Jurkat, Clone E6-1 (cell line): Measurements from ENCODE around the gene TRIM69.

Source experiments
- DNase-seq: peaks from one replicate; pipeline ENCODE4 v3.0.0-alpha.2; 2011; ENCODE audit warnings: low read depth, low spot score
- H3K4me3 ChIP-seq: 2 replicates; pipeline ENCODE4 v1.5.1; 2011; ENCODE audit warnings: mild to moderate bottlenecking, low read length, control low read depth, moderate library complexity

TRIM69 gene

DNA sequence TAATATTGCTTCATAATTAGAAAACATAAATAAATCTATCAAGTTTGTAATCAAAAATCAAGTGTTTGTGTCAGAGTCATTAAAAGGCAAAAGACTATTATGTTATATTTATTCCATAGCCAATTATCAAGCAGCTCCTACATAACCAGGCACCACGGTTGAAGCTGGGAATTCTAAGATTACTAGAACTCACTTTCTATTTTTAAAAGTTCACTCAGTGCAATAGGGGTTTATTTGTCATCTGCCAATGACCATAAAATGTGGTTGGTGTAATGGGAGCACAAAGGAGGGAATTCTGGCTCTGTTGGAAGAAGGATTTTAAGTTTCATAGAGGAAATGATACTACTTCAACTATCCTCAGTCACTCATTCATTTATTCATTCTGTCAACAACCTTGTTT lies 57.7 kb downstream of the TRIM69 start:
- H3K4me3 ChIP-seq = no peak overlapping the region
- DNase-seq = no peak

GRCh38 chr15:44796508-44796907 lies 60.2 kb downstream of the TRIM69 start:
- no peak overlapping the region for H3K4me3 ChIP-seq
- no peak for DNase-seq

GRCh38 chr15:44798826-44799225 lies 62.5 kb downstream of the TRIM69 start:
- DNase-seq = no peak
- H3K4me3 ChIP-seq = no peak overlapping the region

GRCh38 chr15:44801364-44801763 lies 65.0 kb downstream of the TRIM69 start:
- DNase-seq = no peak
- no peak overlapping the region for H3K4me3 ChIP-seq

DNA sequence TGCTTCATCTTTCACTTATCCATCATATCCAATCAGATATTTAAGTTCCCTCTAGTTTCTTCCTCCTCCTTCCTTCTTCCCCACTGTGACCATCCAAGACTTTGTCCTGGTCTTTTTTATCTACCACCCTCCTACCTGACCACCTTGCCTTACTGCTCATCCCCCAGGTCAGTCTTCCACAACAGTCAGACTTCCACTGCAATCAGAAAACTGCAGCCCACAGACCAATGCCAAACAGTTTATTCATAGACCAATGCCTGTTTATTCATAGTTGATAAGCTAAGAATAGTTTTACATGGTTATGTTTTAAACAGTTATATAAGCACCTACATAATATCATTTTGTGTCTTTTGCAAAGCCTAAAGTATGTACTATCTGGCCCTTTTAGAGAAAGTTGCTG lies 65.5 kb downstream of the TRIM69 start:
- no peak overlapping the region for H3K4me3 ChIP-seq

GRCh38 chr15:44802336-44802735 lies 66.0 kb downstream of the TRIM69 start:
- no peak overlapping the region for H3K4me3 ChIP-seq
- DNase-seq = no peak

More for the DNA sequence above, 65.5 kb downstream of the TRIM69 start:
- no peak for DNase-seq

DNA sequence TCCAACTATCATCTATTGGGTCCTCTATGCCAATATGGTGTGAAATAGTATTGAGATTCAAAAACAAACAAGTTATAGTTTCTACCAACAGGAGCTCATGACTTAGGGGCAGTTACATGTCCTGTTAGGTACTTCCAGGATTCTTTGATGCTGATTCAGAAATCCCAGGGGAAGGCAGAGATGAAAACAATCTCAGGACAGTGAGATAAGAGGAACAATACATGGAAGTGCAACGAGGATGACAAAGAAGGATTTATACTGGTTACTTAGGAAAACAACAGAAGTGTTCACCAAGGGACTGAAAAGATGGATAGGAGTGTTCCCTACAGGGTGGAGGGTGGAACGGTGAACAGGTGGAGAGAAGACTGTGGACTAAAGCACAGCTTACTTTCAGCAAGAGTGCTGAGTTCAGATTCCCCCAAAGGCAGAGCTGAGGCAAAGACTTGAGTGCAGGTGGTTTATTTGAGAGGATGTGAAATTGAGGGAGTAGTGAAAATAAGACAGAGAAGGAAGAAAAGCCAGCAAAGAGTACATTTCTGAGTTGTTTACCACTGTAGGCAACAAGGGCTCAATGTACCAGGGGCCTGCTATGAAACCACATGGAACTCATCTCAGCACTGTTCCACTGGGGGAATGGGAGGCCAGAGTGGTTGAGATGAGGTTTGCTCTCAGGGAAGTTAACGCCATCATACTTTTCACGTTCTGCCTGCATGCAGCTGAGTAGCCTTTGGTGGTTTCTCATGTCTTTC lies 68.1 kb downstream of the TRIM69 start:
- DNase-seq = no peak
- no peak overlapping the region for H3K4me3 ChIP-seq

DNA sequence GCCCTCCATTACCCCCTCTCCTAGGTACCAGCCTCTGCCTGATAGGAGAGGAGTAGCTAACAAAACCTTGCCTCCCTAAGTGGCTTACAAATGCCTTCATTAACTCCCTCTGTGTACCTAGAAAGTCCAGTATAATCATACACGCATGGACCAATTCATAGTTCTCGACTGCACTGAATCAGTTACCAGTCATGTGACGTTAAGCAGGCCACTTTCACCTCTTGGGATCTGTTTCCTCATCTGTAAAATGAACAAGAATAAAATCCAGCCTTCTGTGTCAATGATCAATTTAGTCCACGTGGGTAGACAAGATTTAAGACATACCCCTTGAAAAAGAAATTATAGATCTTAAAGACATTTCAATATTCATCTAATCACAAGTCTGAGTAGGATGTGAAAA lies 72.2 kb downstream of the TRIM69 start:
- no peak for DNase-seq
- H3K4me3 ChIP-seq = no peak overlapping the region

- DNase-seq = no peak
- H3K4me3 ChIP-seq = no peak overlapping the region
Measured at GRCh38 chr15:44810237-44810636, 73.9 kb downstream of the TRIM69 start.

DNA sequence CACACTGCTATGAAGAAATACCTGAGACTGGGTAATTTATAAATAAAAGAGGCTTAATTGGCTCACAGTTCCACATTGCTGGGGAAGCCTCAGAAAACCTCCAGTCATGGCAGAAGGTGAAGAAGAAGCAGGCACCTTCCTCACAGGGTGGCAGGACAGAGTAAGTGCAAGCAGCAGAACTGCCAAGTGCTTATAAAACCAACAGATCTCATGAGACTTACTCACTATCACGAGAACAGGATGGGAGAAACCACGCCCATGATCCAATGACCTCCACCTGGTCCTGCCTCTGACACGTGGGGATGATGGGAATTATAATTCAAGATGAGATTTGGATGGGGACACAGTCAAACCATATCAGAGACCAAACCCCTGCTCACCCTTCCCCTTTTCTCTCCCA lies 75.0 kb downstream of the TRIM69 start:
- no peak for DNase-seq
- H3K4me3 ChIP-seq = no peak overlapping the region

DNA sequence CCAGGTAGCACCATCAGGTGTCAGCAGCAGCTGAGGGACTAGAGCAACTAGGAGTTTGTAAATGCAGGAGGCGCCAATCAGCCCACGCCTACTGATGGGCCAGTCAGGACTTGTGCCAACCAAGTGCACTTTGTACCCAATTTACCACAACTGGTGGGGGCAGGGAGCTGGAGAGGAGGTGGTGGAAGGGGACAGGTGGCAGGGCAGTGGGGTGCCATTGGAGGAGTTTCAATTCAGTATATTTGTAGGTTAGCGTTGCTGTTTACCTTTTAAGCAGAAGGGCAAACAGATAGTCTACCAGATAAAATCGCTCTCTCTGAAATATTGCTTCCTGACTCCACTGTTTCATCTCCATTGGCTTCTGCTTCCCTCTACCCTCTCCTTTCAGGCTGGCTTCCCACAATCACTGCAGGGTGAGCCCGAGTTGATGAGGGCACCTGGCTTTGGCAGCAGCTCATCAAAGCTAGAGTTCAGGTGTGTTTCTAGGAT lies 75.7 kb downstream of the TRIM69 start:
- DNase-seq = no peak

DNA sequence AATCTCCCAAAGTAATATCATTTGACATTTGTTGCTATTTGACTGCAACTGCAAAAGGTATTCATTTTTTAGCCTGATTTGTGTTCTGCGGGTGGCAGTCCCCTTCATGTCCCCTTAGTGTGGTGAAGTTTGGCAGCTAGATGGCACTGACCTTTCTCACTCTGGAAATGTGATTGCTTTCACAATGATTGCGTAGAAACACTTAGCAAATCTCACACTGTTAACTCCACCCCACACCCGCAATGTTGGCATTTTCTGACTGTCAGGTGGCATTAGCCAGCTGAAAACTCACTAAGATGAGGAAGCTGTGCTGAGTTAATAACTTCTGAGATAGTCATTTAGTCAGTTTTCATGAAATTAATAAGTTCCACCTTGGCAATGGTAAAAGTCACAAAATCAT lies 76.9 kb downstream of the TRIM69 start:
- no peak for DNase-seq

More for the DNA sequence above, 75.7 kb downstream of the TRIM69 start:
- no peak overlapping the region for H3K4me3 ChIP-seq

More for the DNA sequence above, 76.9 kb downstream of the TRIM69 start:
- H3K4me3 ChIP-seq = no peak overlapping the region
